Measurements from ENCODE around the gene SCN1B. TPM values are rescaled to one million over a fixed set of nuclear protein-coding genes. Genes with fewer than 3 reads are reported as not detected.

SCN1B gene
- 0.50 and 0.73 TPM in 2 replicates for total RNA-seq (2013; cell fraction: nucleolus; rRNA removed)
- total RNA-seq (2014; rRNA removed) = 0.06 and 0.16 TPM in 2 replicates
- total RNA-seq (2014; rRNA removed; fragmentation: Illumina TruSeq; extraction: Trizol) = 0.04 TPM in 1 of 2 replicates, not detected in the other
- 0.27 and 0.33 TPM in 2 replicates for total RNA-seq (2021)
- polyA plus RNA-seq (2011; ENCODE audit: low read depth) = 0.07 TPM
- 0.04 and 0.11 TPM in 2 replicates for polyA plus RNA-seq (2011; rRNA removed)
- 0.09 and 0.15 TPM in 2 replicates for polyA plus RNA-seq (2011; cell fraction: cytosol; rRNA removed)
- polyA plus RNA-seq (2011; cell fraction: nucleus; rRNA removed) = 0.79 and 0.83 TPM in 2 replicates
- 0.15 and 0.16 TPM in 2 replicates for polyA plus RNA-seq (2012)
- polyA plus RNA-seq (2014; fragmentation: Illumina TruSeq; extraction: Trizol) = 0.13 and 0.62 TPM in 2 replicates
- not detected for polyA plus RNA-seq (2014; fragmentation: Nextera tagmentation; extraction: Ambion mirVana)
- polyA plus RNA-seq (2014; rRNA removed) = 0.34 and 0.54 TPM in 2 replicates
- polyA plus RNA-seq (2016; fragmentation: Nextera tagmentation; extraction: Ambion mirVana) = under 1 TPM in 1 of 2 experiments, not detected in 1; 0.08 TPM
- 0.07 and 0.26 TPM in 2 replicates for polyA minus RNA-seq (2011; rRNA and poly(A)+ RNA removed)
- not detected in 2 replicates for polyA minus RNA-seq (2011; cell fraction: cytosol; rRNA and poly(A)+ RNA removed)
- 0.12 and 0.29 TPM in 2 replicates for polyA minus RNA-seq (2011; cell fraction: nucleus; rRNA and poly(A)+ RNA removed)
- percentile 23 among the genes with signal in this experiment for Bru-seq, nascent RNA
- BruChase-seq, experiment 1, labeled RNA remaining after a 6-hour chase = percentile 26 among the genes with signal in this experiment
- percentile 33 among the genes with signal in this experiment for BruChase-seq, experiment 2, labeled RNA remaining after a 2-hour chase
- long read RNA-seq, experiment 1 = 0 reads
- long read RNA-seq, experiment 2 = 0 reads

- H4K20me1 ChIP-seq (ENCODE audit: control insufficient read depth, insufficient read depth) = no peaks in the 10 kb centered on the region
- H2AFZ ChIP-seq (ENCODE audit: control insufficient read depth, low read depth, low read length) = no peak within 1 kb of the TSS
- H3K9me3 ChIP-seq (replicated peaks; ENCODE audit: control insufficient read depth, insufficient read depth, low read length) = no peaks in the 10 kb centered on the region
- no peaks in the 10 kb centered on the region for H3K79me2 ChIP-seq (ENCODE audit: control insufficient read depth, insufficient read depth, low read length)
- intact Hi-C loops (cut with micrococcal nuclease; ENCODE audit: unreplicated experiment) = no loop called here
- no peak within 1 kb of the TSS for H3K9ac ChIP-seq (ENCODE audit: control insufficient read depth, insufficient read depth, low read length)
- H3K4me2 ChIP-seq (ENCODE audit: control insufficient read depth, insufficient read depth) = peak within 1 kb of the TSS; percentile 42; the same call in 1 of the 2 replicates
- no peak for DNase-seq (ENCODE audit: low read depth, low spot score)
- H3K36me3 ChIP-seq (ENCODE audit: control insufficient read depth in 2 of 2, insufficient read depth in 2 of 2, low read length in 1 of 2) = peaks cover 0 to 5% of the 10 kb centered on the region in 2 experiments; a peak in 2 of 4 replicates
- H3K27me3 ChIP-seq (replicated peaks in 1 of 2; ENCODE audit: control insufficient read depth in 2 of 2, insufficient read depth in 2 of 2, low read length in 1 of 2) = peaks cover 2 to 5% of the 10 kb centered on the region in 2 experiments; a peak in 2 of 4 replicates
- no peak for FAIRE-seq
- H3K4me1 ChIP-seq (ENCODE audit: control insufficient read depth, insufficient read depth, low read length) = no peaks in the 10 kb centered on the region
- no peak within 1 kb of the TSS for H3K4me3 ChIP-seq
- no peak within 1 kb of the TSS for H3K27ac ChIP-seq (ENCODE audit: control insufficient read depth, insufficient read depth)
- in situ Hi-C loops (cut with MboI) = no loop called here
- WGBS (ENCODE audit: insufficient coverage, insufficient replicate concordance, low lambda C conversion rate, missing lambda C conversion rate) = 7% methylated on average over 21 of the region's 118 CpGs
- BruUV-seq (replicated peaks) = no TSS peak
- peak; percentile 60 for ATAC-seq
- ChIA-PET RAD21 (ENCODE audit: unreplicated experiment) (no interaction called here), SMC1A (ENCODE audit: uncharacterized antibody, unreplicated experiment) (no interaction called here), CTCF (no interaction called here), POLR2A (no interaction called here)
- TF ChIP-seq ZNF384 (IDR thresholded peaks at IDR 0.05; ENCODE audit: borderline replicate concordance, low read depth, low read length) (no peak), EP300 (IDR thresholded peaks at IDR 0.05; ENCODE audit: borderline replicate concordance in 1 of 2, control insufficient read depth in 1 of 2, low read depth in 2 of 2, low read length in 2 of 2) (no peak), NFXL1 (IDR thresholded peaks at IDR 0.05; ENCODE audit: borderline replicate concordance) (no peak), CEBPZ (IDR thresholded peaks at IDR 0.05; ENCODE audit: low read depth, low read length) (no peak), GATAD2B (conservative IDR thresholded peaks at IDR 0.05; ENCODE audit: low read depth) (no peak), SMC3 (IDR thresholded peaks at IDR 0.05; ENCODE audit: borderline replicate concordance, low read length) (no peak), ATF2 (IDR thresholded peaks at IDR 0.05; ENCODE audit: low read length) (no peak), SUPT20H (IDR thresholded peaks at IDR 0.05; ENCODE audit: borderline replicate concordance, control insufficient read depth, low read depth, low read length) (no peak), GABPA (IDR thresholded peaks at IDR 0.05; ENCODE audit: low read depth) (no peak), NFYB (IDR thresholded peaks at IDR 0.05; ENCODE audit: insufficient read depth, low read depth, low read length) (no peak), ASH2L (IDR thresholded peaks at IDR 0.05; ENCODE audit: borderline replicate concordance, low read depth) (no peak)
These were observed at the start of gene SCN1B for GRCh38 chr19:35030257-35031071. SCN1B (plus strand) TSS chr19:35030470; CDS start chr19:35030821, 351 bp downstream.
